Limb (tissue), 2 donors: ENCODE data around the gene AGAP1.
"Not testable (repeated sequence)": the region's sequence is repeated elsewhere in the genome, so short reads cannot be mapped to it uniquely, and the experiment has no call there.

Experiments used
- DNase-seq, 2 donors: peaks; one replicate each; pipeline ENCODE4 v3.0.0-alpha.2; 2016; ENCODE audit errors: extremely low spot score in 2 of 2

The AGAP1 gene

DNA sequence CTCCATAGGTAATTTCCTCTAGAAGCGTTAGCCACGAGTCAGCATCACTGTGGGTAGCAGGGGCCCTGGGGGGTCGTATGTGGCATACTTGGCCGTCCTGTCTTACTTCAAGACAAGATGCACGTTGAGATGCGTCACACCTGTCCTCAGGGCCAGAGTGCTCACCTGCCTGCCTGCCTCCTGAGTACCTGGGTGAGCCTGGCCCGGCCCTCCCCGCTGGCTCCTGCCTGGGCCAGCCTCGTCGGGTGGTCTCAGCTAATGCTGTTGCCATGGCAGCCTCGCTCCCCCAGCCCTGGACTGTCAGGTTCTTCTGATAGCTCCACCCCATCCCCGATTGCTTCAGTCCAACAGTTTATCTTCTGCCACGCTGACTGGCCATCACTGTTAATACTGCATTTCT lies 441.9 kb downstream of the AGAP1 start:
- no peak for DNase-seq

DNA sequence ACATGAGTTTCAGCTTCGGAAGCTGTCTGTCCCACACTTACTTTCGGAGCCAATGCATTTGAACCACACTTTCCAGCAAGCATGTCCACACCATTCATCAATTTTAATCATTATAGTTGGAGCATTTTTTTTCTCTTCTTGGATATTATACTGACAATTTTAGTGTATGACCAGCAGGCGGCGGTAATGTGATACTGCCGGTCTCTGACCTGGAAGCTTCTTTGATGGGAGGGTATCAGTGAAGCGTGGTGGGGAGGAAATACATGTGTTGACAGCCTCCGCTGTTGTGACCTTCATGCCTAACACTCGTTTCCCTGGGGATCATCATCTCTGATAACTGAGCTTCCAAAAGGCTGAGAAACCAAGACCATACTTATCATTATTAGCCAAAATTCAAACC lies 442.6 kb downstream of the AGAP1 start:
- DNase-seq = no peak

DNA sequence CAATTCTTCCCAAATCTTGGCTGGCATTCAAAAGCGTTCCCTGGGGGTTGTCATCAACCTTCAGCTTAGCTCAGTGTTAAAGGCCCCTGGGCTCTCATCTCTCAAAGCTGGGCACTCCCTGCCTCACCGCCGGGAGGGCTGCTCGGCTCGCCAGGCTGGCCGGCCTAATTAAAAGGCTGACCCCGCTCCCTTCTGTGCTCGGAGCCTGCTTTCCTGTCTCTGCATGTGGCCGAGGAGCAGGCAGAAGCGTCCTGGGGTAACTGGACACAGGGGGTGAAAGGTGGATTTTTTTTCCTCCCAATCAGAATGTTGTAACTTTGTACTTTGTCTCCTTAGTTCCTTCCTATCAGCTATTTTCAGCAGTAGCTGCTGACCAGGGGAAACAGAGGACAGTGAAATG lies 443.2 kb downstream of the AGAP1 start:
- DNase-seq = no peak

DNA sequence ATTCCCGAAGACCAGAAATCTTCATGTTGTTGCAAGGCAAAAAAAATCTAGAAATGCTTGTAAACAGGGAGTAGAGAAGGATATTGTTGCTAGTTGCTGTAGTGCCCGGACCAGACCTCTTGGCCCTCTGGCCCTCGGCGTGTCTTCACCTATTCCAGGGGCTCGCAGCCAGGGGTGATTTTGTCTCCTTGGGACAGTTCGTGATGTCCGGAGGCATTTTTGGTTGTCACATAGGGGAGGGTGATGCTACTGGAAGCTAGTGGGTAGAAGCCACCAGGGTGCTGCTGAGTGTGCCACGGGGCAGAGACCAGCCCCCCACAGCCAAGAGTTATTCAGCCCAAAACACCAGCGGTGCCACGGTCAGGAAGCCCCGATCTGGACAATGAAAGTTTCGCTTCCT lies 443.7 kb downstream of the AGAP1 start:
- no peak for DNase-seq

DNA sequence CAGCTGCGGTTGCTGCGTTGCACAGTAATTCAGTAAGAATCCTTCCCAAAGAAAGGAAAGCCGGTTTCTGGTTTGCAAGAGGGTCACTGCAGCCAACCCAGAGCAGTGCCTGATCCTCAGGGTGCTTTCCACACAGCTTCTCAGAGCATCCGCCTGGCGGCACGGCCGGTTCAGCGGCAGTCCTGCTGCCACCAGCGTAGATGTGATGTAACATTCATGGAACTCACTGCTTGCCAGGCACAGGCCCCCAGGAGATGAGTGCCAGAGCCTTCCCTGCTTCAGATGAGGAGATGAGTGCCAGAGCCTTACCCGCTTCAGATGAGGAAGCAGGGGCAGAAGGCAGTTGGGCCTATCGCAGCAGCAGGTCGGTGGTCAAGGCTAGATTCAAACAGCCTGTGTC lies 444.1 kb downstream of the AGAP1 start:
- DNase-seq = no peak

DNA sequence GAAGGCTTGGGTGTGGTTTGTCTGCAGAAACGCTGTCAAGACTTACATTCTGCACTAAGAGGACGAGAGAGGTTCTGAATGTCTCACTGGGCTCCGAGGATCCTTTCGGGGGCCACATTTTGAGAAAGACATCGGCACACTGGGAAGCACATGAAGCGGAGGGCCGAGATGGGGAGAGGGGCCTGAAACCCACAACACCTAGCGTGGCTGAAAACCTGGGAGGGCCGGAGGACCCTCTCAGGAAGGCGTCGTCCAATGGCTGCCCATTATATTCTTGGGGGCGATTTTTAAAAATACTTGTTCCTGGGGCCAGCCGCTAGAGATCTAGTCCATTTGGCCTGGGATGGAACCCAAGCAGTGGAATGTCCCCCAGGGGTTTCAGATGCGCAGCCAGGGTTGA lies 444.8 kb downstream of the AGAP1 start:
- no peak for DNase-seq

DNA sequence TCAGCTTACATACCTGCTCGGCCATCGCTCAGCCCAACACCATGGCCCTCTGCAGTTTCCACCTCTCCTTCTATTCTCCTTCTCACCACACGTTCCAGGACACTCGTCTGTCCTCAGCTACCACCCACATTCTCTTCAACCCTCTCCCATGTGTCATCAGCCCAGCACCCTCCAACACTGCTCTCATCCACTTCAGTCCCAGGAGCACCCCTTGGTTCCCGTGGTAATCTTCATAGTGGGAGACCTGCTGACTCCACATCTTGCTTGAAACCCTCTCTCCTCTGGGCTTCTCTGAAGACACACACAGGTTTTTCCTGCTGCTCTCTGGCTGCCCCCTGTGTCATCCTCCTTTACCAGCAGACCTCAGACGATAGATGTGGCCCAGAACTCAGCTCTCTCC lies 445.6 kb downstream of the AGAP1 start:
- no peak for DNase-seq

DNA sequence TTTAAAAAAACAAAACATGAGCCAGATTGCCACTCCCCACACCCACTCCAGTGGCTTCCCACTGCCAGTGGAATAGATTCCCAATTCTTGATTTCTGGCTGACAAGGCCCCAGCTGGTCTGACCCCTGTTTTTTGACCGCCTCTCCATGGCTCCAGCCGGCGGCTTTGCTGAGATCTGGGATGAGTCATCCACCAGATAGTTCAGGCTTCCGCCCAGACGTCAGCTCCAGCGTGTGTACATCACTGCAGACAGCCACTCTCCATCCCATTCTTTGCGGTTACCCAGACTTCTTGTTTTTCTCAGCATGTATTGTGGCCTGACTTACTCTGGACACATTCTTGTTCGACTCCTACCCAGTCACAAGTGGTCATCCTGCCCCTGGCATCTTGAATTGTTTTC lies 446.5 kb downstream of the AGAP1 start:
- no peak for DNase-seq

DNA sequence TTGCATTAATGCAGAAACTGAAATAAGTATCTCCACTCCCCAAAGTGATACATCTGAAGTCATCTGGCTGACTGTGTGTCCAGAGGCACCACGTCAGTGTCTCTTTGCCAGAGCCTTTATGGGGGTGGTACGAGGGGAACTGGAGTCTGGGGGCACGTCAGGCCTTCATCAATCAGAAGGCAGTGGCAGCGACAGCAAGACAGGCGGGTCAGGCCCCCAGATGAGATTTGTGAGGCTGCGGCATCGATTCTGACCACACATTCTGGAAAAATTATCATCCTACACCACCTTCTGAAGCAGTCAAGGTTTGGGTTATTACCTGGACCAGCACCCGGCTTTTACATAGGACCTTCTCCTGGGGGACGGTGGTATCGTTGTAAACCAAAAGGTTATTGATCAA lies 450.7 kb downstream of the AGAP1 start:
- DNase-seq = no peak

DNA sequence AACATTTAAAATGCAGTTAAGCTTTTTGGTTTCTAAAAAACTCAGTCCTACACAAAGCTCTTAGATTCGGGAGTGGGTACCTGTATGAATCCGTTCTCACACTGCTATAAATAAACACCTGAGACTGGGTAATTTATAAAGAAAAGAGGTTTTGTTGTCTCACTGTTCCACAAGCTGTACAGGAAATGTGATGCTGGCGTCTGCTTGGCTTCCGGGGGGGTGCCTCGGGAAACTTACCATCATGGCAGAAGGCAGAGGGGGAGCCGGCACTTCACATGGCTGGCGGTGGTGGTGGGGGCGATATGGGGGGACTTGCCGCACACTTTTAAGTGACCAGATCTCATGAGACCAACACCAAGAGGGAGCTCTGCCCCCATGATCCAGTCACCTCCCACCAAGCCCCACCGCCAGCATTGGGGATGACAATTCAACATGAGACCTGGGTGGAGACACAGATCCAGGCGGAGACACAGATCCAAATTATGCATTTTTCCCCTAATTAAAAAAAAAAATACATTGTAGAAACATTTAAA lies 451.8 kb downstream of the AGAP1 start:
- no peak for DNase-seq

DNA sequence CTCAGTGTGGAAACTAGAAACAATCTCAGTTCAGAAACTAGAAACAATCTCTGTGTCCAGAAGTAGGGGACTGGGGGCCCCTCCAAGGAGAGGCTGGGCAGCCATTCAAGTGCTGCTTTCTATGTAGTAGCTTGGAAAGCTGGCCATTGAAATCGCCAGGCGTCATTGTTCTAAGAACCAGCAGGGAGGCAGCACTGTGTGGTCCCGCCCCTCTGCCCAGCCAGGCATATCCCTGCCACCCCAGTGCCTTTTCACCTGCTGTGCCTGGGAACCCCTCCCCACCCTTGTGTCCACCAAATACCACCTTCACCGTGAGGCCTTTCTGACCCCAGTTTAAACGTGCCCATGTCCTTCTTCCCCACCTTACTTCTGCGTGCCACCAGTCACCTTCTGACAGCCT lies 452.7 kb downstream of the AGAP1 start:
- no peak for DNase-seq

DNA sequence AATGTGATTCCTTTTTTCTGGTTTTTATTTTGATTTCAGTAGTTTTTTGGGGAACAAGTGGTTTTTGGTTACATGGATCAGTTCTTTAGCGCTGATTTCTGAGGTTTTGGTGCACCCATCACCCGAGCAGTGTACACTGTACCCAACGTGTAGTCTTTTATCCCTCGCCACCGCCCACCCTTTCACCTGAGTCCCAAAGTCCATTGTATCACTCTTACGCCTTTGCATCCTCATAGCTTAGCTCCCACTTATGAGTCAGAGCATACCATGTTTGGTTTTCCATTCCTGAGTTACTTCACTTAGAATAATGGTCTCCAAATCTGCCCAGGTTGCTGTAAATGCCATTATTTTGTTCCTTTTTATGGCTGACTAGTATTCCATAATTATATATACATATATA lies 453.2 kb downstream of the AGAP1 start:
- not testable (repeated sequence) for DNase-seq

DNA sequence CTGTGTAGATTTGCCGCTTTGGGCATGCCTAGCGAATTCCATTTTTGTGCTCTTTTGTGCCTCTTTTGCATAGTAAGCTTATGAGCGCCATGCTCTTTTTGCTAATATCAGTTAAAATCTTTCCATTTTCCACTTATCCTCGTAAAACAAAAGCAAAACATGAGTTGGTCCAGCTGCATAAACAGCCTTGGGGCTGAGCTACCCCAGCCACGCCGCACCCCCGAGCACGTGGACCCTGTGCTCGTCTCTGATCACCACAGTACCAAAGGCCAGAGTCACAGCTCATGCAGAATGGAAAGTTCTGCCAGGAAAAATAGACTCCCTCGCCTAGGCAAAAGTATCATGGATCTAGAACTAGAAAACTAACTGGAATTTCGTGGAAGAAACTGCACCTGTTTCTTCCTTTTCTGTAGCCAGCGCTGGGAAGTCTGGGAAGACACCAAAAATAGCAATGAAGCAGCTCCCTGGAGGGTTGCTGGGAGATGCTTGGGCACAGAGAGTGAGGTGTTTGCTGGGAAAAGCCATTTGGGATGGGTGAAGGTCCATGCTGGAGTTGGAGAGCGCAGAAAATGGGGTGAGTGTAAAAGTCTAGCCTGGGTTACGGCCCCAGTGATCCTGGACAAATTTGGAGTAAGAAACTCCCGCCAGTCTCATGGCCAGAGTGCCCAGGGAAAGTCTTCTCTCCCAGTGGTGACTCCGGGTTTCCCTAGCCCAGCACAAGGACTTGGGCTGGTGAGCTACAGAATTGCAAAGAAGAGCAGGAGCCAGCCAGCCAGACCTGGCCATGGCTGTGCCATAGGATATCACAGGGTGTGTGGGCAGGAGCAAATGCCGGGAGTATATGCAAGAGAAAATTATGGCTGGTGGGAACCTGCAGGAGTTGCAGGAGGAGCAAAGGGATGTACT lies 456.0 kb downstream of the AGAP1 start:
- no peak for DNase-seq

DNA sequence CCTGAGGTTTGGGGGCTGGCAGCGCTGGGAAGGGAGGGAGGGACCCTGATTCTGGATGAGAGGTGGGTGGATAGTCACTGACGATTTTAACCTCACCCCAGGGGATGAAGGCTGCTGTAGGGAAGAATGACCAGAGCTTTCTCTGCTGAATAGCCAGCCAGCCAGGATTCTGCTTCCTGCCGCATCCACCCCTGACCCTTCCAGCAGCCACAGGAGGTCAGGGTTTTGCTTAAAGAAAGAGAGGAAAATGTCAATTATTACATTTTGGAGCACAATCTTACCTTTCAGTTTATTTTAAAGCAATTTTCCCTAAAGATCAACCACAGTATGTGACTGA lies 456.6 kb downstream of the AGAP1 start:
- DNase-seq = no peak

DNA sequence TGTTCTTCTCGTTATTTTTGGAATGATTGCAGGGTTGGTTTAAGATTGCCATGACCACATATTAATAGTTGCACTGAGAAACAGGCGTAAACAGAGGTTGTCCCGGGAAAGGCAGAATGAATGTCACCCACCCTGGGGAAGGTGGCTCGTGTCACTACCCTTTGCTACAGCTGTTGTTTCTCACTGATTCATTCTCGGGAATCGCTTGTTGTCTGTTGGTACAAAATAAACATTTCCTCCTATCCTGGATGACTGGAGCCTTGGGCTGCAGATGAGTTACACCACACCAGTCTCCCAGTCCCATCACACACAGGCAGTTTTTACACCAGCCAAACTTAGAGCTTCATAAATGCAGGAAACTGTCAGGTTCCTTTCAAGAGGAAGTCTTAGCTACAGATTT lies 457.6 kb downstream of the AGAP1 start:
- no peak for DNase-seq

DNA sequence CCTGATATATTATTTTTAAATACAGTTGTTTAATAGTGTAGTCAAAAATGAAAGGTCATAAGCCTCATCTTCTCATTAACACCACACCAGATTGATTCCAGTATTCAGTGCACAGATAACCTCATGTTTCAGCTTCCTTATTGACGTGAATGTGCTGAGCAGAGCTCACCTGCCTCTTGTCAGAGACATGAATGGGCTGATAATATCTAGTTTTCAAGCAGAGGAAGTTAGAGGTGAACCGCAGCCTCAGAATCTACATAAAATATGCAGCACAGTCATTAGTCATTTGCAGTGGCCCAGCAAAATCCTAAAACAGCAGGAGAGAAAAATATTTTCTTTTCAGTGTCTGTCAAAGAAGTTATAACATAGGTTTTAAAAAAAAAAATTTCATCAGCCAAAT lies 458.1 kb downstream of the AGAP1 start:
- no peak for DNase-seq

DNA sequence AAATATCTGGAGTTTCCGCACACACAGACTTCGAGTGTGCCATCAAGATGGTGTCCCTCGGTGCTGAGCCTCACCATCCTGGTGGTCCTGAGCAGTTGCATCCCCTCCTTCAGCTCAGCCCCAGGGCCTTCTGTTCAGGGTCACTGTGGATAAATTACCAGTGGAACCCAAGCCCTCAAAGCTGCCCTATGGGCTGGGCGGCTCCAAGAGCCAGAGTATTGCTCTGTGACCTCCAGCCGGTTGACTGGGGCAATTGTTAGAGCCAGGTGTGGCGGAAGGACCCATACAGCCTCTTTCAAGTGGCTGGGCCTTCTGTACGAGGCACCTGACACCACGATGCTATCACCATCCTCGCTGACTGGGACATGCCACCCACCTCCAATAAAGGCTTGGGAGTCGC lies 458.9 kb downstream of the AGAP1 start:
- DNase-seq = no peak

DNA sequence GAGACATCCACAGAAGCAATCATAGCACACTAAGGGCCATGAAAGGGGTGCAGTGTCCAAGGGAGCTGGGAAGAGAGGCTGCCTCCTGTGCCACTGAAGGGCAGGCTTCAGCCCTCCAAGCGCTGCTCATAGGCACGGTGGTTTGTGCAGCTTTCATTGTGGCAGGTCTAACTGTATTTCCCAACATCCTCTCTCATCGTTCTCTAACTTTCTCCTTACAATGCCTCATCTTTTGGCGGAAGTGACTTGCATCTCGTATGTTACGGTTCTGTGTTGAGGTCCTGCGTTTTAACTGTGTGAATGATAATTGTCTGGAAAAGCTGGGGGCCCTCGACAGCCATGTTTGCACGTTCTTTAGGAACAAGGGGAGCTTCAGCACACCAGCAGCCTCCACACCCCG lies 460.4 kb downstream of the AGAP1 start:
- DNase-seq = no peak

DNA sequence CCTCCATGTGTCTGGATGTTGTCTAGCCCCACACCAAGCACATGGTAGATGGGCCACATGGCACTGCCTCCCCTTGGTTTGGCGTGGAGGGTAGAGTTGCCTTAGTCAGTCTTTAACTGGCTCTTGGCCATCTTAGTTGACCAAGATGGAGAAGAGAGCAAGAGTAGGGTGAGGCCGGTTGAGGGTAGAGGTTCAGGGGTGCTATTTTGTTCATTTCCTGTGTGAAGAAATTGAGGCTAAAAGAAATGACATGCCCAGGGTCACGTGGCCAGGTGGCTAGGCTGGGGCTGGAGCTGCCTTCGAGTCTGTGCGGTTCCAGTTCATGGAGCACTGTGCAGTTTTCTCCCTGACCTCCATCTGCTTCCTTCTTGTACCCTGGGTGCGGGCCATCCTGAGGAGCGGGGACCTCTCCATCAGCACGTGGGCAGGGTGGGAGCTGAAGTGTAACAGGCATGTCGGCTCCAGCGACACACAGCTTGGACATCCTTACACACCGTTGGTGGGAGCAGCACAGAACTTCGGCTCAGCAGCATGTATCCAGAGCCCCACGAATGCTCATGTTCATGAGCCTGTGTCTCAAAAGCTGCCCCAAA lies 461.1 kb downstream of the AGAP1 start:
- no peak for DNase-seq

DNA sequence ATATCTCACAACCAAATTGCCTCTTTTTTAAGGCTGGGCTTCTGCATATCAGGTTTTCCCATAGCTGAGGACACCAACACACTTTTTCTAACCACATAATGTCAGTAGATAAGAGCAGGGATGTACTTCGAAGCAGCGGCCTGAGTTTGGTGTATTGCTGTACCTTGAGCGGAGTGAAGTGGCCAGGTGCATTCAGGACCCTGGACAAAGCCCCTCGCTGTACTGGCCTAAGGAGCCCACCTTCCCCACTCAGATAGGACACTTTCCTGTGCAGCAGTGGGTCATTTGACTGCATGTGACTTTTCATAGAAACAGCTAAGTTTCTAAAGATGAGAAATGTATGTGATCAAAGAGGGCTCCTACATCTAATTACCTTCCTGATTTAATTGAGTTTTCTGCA lies 461.8 kb downstream of the AGAP1 start:
- no peak for DNase-seq

DNA sequence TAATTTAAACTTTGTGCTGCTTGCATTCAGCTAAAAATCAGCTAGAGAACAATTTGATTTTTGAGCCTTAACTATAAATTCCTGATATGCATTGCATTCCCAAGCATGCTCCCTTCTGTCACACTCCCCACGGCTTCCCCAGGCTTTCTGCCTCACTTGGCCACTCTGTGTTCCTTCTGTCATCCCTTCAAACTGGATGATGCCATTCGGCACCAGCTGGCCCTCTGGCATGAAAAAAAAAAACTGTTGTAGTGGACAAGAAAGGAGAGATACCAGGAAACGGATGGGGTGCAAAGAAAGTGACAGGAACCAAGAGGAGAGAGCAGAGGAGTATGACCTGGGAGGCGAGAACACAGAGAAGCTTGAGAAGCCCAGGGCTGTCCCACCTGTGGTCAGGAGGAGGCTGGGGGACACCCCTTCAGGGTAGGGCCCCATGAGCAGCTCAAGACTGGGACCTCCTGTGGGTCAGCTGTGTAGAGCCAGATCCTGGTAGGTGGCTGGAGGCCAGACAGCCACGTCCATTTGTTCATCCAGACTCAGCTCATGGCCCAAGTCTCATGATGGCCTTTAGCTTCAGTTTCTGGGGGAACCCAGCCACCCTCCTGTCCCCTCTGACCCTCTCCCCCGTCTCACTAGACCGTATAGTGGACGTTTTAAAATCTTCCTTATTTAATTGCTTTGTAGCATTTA lies 462.6 kb downstream of the AGAP1 start:
- no peak for DNase-seq

DNA sequence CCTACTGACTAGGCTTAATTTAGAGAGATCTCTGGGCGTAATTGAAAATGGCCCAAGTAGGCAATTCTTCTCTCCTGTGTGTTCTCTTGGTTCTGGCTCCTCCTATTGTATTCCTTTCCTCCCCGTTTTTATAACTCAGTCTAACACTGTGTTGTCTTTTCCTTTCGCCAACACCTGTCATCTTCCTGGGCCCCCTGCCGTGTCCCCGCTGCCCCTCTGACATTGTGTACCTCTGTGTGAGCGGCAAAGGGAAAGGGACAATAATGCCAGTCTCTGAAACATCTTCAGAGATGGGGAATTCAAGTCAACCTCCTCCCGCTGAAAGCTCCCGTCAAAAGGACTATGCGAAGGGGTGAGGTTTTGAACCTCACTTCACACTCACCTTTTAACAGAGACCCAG lies 463.4 kb downstream of the AGAP1 start:
- no peak for DNase-seq
